ENCODE data around the gene ROPN1L.
"Not testable (repeated sequence)": the region's sequence is repeated elsewhere in the genome, so short reads cannot be mapped to it uniquely, and the experiment has no call there.

ROPN1L gene

GRCh38 chr5:10503321-10503720, 61.6 kb downstream of the ROPN1L start:
- DNase-seq: no peak

GRCh38 chr5:10503997-10504793, 62.5 kb downstream of the ROPN1L start:
- DNase-seq: no peak

GRCh38 chr5:10505517-10506095, 63.9 kb downstream of the ROPN1L start:
- no peak for DNase-seq

GRCh38 chr5:10506535-10506934, 64.9 kb downstream of the ROPN1L start:
- no peak for DNase-seq

- DNase-seq: peak; percentile 37
Measured at GRCh38 chr5:10507575-10508096, 66.0 kb downstream of the ROPN1L start.

- DNase-seq: no peak
Measured at GRCh38 chr5:10509575-10509974, 67.9 kb downstream of the ROPN1L start.

- no peak for DNase-seq
Measured at GRCh38 chr5:10511741-10512640, 70.3 kb downstream of the ROPN1L start.

GRCh38 chr5:10513501-10514442, 72.1 kb downstream of the ROPN1L start:
- peak; percentile 97 for DNase-seq

GRCh38 chr5:10514572-10514971, 72.9 kb downstream of the ROPN1L start:
- DNase-seq: not testable (repeated sequence)
